ENCODE data around the gene HPD. TPM values are rescaled to one million over a fixed set of nuclear protein-coding genes. Genes with fewer than 3 reads are reported as not detected.
A peak's percentile ranks its signal among the peaks of the same experiment; 100 is the strongest.

Gene HPD
- polyA plus RNA-seq, 1 donor, result 0.27 TPM

- H3K36me3 ChIP-seq (ENCODE audit: control insufficient read depth, insufficient read depth, low read length), result peaks cover 18% of the 10 kb centered on the region
- H3K27me3 ChIP-seq (ENCODE audit: control insufficient read depth, insufficient read depth, low read length), result no peaks in the 10 kb centered on the region
- H3K4me3 ChIP-seq (ENCODE audit: low read length), result peak overlapping the region; percentile 54
- peak; percentile 84 to 91 for DNase-seq
- H3K9me3 ChIP-seq (ENCODE audit: control insufficient read depth, low read depth, low read length), result peaks cover 3% of the 10 kb centered on the region
- WGBS (ENCODE audit: insufficient coverage, low lambda C conversion rate), result no CpG with 5 or more reads among the region's 19 CpGs
- H3K4me1 ChIP-seq (ENCODE audit: control insufficient read depth, insufficient read depth, low read length), result peaks cover 50% of the 10 kb centered on the region
- H3K27ac ChIP-seq (ENCODE audit: low read length), result peak overlapping the region; percentile 94
Observed at GRCh38 chr12:121797937-121798786, 60.5 kb downstream of the HPD start.

- WGBS (ENCODE audit: insufficient coverage, low lambda C conversion rate), result no CpG with 5 or more reads among the region's 39 CpGs
- H3K4me1 ChIP-seq (ENCODE audit: control insufficient read depth, insufficient read depth, low read length), result peaks cover 57% of the 10 kb centered on the region
- peak overlapping the region; percentile 94 for H3K27ac ChIP-seq (ENCODE audit: low read length)
- H3K36me3 ChIP-seq (ENCODE audit: control insufficient read depth, insufficient read depth, low read length), result peaks cover 18% of the 10 kb centered on the region
- H3K27me3 ChIP-seq (ENCODE audit: control insufficient read depth, insufficient read depth, low read length), result no peaks in the 10 kb centered on the region
- peak; percentile 97 to 99 for DNase-seq
- H3K4me3 ChIP-seq (ENCODE audit: low read length), result peak overlapping the region; percentile 52
- H3K9me3 ChIP-seq (ENCODE audit: control insufficient read depth, low read depth, low read length), result peaks cover 3% of the 10 kb centered on the region
Observed at GRCh38 chr12:121796855-121797751, 61.6 kb downstream of the HPD start.

- no CpG with 5 or more reads among the region's 15 CpGs for WGBS (ENCODE audit: insufficient coverage, low lambda C conversion rate)
- Histone ChIP-seq H3K9me3 (ENCODE audit: control insufficient read depth, low read depth, low read length) (no peaks in the 10 kb centered on the region), H3K27ac (ENCODE audit: low read length) (peak overlapping the region; percentile 94), H3K4me1 (ENCODE audit: control insufficient read depth, insufficient read depth, low read length) (peaks cover 71% of the 10 kb centered on the region), H3K27me3 (ENCODE audit: control insufficient read depth, insufficient read depth, low read length) (no peaks in the 10 kb centered on the region), H3K36me3 (ENCODE audit: control insufficient read depth, insufficient read depth, low read length) (peaks cover 18% of the 10 kb centered on the region), H3K4me3 (ENCODE audit: low read length) (peak overlapping the region; percentile 14)
- DNase-seq, result peak; percentile 90
Observed at GRCh38 chr12:121795034-121795968, 63.4 kb downstream of the HPD start.

GRCh38 chr12:121794534-121795033 lies 64.1 kb downstream of the HPD start:
- peak overlapping the region; percentile 14 for H3K4me3 ChIP-seq (ENCODE audit: low read length)
- WGBS (ENCODE audit: insufficient coverage, low lambda C conversion rate), result no CpG with 5 or more reads among the region's 13 CpGs
- H3K27ac ChIP-seq (ENCODE audit: low read length), result peak overlapping the region; percentile 94
- H3K4me1 ChIP-seq (ENCODE audit: control insufficient read depth, insufficient read depth, low read length), result peaks cover 78% of the 10 kb centered on the region
- peaks cover 18% of the 10 kb centered on the region for H3K36me3 ChIP-seq (ENCODE audit: control insufficient read depth, insufficient read depth, low read length)
- H3K27me3 ChIP-seq (ENCODE audit: control insufficient read depth, insufficient read depth, low read length), result no peaks in the 10 kb centered on the region
- H3K9me3 ChIP-seq (ENCODE audit: control insufficient read depth, low read depth, low read length), result no peaks in the 10 kb centered on the region
- DNase-seq, result no peak

- Histone ChIP-seq H3K27me3 (ENCODE audit: control insufficient read depth, insufficient read depth, low read length) (no peaks in the 10 kb centered on the region), H3K4me3 (ENCODE audit: low read length) (peak overlapping the region; percentile 87), H3K36me3 (ENCODE audit: control insufficient read depth, insufficient read depth, low read length) (peaks cover 18% of the 10 kb centered on the region), H3K27ac (ENCODE audit: low read length) (peak overlapping the region; percentile 94), H3K9me3 (ENCODE audit: control insufficient read depth, low read depth, low read length) (no peaks in the 10 kb centered on the region), H3K4me1 (ENCODE audit: control insufficient read depth, insufficient read depth, low read length) (peaks cover 78% of the 10 kb centered on the region)
- whole genome bisulfite sequencing (ENCODE audit: insufficient coverage, low lambda C conversion rate), result no CpG with 5 or more reads among the region's 59 CpGs
- peak; percentile 96 to 98 for DNase-seq
Observed at GRCh38 chr12:121793838-121794533, 64.7 kb downstream of the HPD start.

DNA sequence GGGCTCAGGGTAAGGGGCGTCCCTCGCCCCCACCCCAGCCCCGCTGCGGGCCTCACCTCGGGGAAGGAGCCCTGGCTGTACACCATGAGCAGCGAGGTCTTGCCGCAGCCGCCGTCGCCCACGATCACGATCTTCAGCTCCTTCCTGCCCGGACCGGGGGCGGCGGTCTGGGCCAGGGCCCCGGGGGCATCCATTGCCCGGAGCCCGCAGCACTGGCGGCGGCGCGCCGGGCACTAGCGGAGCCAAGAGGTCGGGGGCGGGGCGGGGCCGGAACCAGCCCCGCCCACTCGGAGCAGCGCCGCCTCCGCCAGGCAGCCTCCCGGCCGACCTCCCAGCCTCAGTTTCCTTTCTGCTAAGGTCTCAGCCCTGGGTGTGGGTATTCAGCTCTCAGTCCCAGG lies 65.2 kb downstream of the HPD start, which contains the start of gene RHOF:
RHOF (minus strand) TSS at position 249 of the 398 bp plus-strand sequence; CDS start at position 194, 55 bp downstream.
- Histone ChIP-seq H3K27ac (ENCODE audit: low read length) (peak within 1 kb of the TSS; percentile 94), H3K36me3 (ENCODE audit: control insufficient read depth, insufficient read depth, low read length) (peaks cover 21% of the 10 kb centered on the region), H3K9me3 (ENCODE audit: control insufficient read depth, low read depth, low read length) (no peaks in the 10 kb centered on the region), H3K27me3 (ENCODE audit: control insufficient read depth, insufficient read depth, low read length) (no peaks in the 10 kb centered on the region), H3K4me1 (ENCODE audit: control insufficient read depth, insufficient read depth, low read length) (peaks cover 77% of the 10 kb centered on the region), H3K4me3 (ENCODE audit: low read length) (peak within 1 kb of the TSS; percentile 87)
- DNase-seq, result peak in 1 of 2 donors; percentile 66
- no CpG with 5 or more reads among the region's 36 CpGs for WGBS (ENCODE audit: insufficient coverage, low lambda C conversion rate)

GRCh38 chr12:121792607-121793439 lies 65.8 kb downstream of the HPD start:
- peaks cover 24% of the 10 kb centered on the region for H3K36me3 ChIP-seq (ENCODE audit: control insufficient read depth, insufficient read depth, low read length)
- H3K27me3 ChIP-seq (ENCODE audit: control insufficient read depth, insufficient read depth, low read length), result no peaks in the 10 kb centered on the region
- H3K9me3 ChIP-seq (ENCODE audit: control insufficient read depth, low read depth, low read length), result no peaks in the 10 kb centered on the region
- H3K27ac ChIP-seq (ENCODE audit: low read length), result peak overlapping the region; percentile 94
- WGBS (ENCODE audit: insufficient coverage, low lambda C conversion rate), result no CpG with 5 or more reads among the region's 48 CpGs
- peak in 1 of 2 donors; percentile 89 for DNase-seq
- peaks cover 77% of the 10 kb centered on the region for H3K4me1 ChIP-seq (ENCODE audit: control insufficient read depth, insufficient read depth, low read length)
- peak overlapping the region; percentile 87 for H3K4me3 ChIP-seq (ENCODE audit: low read length)

GRCh38 chr12:121791671-121792551 lies 66.7 kb downstream of the HPD start:
- no CpG with 5 or more reads among the region's 14 CpGs for WGBS (ENCODE audit: insufficient coverage, low lambda C conversion rate)
- Histone ChIP-seq H3K36me3 (ENCODE audit: control insufficient read depth, insufficient read depth, low read length) (peaks cover 26% of the 10 kb centered on the region), H3K27ac (ENCODE audit: low read length) (peak overlapping the region; percentile 94), H3K4me1 (ENCODE audit: control insufficient read depth, insufficient read depth, low read length) (peaks cover 76% of the 10 kb centered on the region), H3K9me3 (ENCODE audit: control insufficient read depth, low read depth, low read length) (no peaks in the 10 kb centered on the region), H3K27me3 (ENCODE audit: control insufficient read depth, insufficient read depth, low read length) (no peaks in the 10 kb centered on the region), H3K4me3 (ENCODE audit: low read length) (peak overlapping the region; percentile 87)
- peak; percentile 93 to 96 for DNase-seq

All from large intestine (tissue), 3 donors.